Activated CD4-positive, alpha-beta T cell treated with anti-CD3 and anti-CD28 coated beads for 48 hours (primary cell): Measurements from ENCODE around the gene SDK1.
A peak's percentile ranks its signal among the peaks of the same experiment; 100 is the strongest.
"Not testable (repeated sequence)": the region's sequence is repeated elsewhere in the genome, so short reads cannot be mapped to it uniquely, and the experiment has no call there.

Experiments used
- DNase-seq: peaks from one replicate; pipeline ENCODE4 v3.0.0-alpha.2; 2020

The SDK1 gene

DNA sequence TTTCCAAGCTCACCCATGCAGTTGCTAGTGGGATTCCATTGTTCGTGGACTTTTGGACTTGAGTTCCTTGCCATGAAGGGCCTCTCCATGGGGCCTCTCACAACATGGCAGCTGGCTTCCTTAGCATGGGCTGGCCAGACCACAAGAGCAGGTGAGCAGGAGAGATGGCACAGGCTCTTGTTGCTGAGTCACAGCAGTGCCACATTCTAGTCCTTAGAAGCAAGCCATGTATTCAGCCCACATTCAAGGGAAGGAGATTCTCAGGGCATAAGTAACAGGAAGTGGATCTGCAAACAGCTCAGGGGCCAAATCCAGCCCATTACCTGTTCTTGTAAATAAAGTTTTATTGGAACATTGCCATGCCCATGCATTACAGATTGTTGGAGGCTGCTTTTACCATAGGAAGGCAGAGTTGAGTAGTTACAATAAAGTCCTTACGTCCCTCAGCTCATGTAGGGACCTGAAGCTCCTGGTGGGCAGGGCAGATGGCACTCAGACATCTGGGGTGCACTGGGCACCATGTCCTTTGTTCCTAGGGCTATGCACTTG, 899.6 kb downstream of the SDK1 start:
- DNase-seq = no peak

DNA sequence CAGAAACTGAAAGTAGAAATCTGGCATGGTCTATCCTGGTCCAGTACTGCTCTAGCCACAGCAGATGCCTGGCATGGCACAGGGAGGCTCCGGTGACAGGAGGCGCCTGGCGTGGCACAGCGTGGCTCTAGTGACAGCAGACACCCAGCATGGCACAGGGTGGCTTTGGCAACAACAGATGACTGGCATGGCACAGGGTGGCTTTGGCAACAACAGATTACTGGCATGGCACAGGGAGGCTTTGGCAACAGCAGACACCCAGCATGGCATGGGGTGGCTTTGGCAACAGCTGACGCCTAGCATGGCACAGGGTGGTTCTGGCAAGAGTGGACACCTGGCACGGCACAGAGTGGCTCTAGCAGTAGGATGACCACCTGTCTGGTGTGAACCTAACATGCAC, 900.5 kb downstream of the SDK1 start:
- DNase-seq = no peak

- no peak for DNase-seq
Observed at GRCh38 chr7:4202154-4202736, 901.2 kb downstream of the SDK1 start.

- DNase-seq = no peak
Observed at GRCh38 chr7:4202954-4203353, 901.9 kb downstream of the SDK1 start.

- DNase-seq = no peak
Observed at GRCh38 chr7:4203626-4204512, 902.8 kb downstream of the SDK1 start.

- peak; percentile 40 for DNase-seq
Observed at GRCh38 chr7:4204513-4205165, 903.6 kb downstream of the SDK1 start.

DNA sequence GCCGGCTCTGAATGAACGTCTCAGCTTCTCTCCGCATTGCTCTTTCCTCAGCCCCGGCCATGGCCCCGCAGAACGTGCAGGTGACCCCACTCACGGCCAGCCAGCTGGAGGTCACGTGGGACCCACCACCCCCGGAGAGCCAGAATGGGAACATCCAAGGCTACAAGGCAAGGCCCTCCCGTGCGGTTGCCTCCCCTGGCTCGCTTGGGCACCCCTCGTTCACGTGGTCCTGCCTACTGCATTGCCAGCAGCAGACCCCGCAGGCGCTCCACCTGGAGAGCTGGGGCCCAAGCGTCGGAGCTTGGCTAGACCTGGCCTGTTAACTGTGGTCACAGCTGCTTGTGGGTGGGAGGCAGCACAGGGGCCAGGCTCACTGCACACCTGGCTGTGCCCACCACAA, 904.8 kb downstream of the SDK1 start:
- DNase-seq = no peak

- DNase-seq = no peak
Observed at GRCh38 chr7:4207011-4207410, 906.0 kb downstream of the SDK1 start.

DNA sequence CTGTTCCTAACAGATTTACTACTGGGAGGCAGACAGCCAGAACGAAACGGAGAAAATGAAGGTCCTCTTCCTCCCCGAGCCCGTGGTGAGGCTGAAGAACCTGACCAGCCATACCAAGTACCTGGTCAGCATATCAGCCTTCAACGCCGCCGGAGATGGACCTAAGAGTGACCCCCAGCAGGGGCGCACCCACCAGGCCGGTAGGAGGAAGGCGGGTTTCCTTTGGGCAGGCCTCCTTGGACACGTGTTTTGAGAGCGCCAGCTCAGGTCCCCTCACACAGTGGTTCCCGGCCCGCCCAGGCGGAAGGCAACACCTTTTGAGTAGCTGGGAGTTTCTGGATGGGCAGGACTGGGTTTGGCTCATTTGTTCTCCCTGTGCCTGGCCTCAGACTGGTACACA, 907.0 kb downstream of the SDK1 start:
- DNase-seq = no peak

- no peak for DNase-seq
Observed at GRCh38 chr7:4208586-4208985, 907.5 kb downstream of the SDK1 start.

GRCh38 chr7:4209126-4209525, 908.1 kb downstream of the SDK1 start:
- DNase-seq = no peak

GRCh38 chr7:4209966-4210365, 908.9 kb downstream of the SDK1 start:
- DNase-seq = no peak

DNA sequence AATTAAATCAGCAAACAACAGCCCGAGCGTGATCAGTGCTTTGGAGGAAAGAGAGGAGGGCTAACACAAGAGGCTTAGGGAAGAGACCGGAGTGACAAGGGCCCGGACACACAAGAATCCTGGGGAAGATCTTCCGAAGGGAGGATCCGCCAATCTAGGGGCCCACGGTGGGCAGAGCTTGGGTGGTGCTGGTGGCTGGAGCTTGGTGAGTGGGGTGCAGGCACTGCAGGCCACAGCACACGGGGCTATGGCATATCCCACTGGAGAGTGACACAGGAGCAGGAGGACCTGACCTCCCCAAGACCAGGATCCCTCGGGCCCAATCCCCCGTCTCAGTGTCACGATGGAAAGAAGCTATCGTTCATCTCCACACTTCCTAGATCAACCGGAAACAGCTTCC, 909.8 kb downstream of the SDK1 start:
- no peak for DNase-seq

DNA sequence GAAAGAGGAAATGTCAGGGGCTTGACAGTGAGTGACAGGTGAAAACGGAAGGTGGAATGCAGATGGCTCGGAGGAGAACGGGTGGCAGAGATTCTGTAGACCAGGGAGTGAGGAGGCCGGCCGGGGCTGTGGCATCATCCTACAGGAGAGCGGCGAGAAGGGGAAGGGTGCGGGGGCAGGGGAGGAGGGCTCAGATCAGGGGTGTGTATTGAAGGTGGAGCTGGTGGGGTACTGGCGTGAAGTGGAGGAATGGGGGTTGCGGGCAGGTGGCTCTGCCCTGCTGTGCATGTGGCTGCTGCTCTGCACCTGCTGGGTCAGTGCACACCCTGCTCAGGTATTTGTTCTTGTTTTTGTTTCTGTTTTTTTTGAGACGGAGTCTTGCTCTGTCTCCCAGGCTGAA, 910.2 kb downstream of the SDK1 start:
- no peak for DNase-seq

GRCh38 chr7:4212376-4212775, 911.3 kb downstream of the SDK1 start:
- no peak for DNase-seq

DNA sequence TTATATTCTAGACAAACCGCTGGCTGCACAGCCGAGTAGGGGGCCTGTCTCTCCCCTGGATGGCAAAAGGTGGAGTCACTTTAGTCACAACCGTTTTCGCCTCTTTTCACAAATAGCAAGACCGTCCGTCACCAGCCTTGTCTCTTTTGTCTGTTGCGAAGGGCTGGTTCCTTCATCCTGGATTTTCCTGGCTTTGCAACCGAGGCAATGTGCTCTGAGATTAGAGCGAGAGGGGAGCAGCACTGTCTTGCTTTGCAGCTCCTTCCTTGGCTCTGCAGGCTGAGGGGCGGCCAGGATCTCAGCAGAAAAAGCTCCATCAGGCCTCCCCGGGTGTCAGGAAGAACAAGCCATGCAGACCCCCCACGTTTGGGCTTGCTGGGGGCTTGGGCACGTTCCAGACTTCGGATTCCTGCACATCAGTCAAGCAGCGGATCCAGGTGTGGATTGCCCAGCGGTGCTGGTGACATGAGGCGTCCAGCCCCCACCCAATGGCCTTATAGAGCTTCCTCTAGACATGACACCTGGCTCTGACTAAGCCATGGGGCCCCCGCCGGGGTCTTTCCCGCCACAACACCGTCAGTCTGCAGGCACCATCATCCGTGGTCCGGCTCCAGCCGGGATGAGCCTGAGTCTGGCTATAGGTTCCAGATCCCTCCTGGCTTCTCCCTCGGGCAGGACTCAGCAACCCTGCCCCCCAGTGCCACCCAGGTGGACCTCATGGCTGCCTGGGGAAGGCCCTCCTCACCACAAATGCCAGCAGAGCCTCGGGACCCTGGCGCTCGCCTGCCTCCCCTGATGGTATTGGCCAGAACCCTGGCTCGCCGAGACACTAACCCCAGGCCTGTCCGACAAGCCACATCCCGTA, 913.5 kb downstream of the SDK1 start:
- no peak for DNase-seq

- DNase-seq = no peak
Observed at GRCh38 chr7:4215176-4215720, 914.2 kb downstream of the SDK1 start.

- no peak for DNase-seq
Observed at GRCh38 chr7:4216016-4216415, 915.0 kb downstream of the SDK1 start.

DNA sequence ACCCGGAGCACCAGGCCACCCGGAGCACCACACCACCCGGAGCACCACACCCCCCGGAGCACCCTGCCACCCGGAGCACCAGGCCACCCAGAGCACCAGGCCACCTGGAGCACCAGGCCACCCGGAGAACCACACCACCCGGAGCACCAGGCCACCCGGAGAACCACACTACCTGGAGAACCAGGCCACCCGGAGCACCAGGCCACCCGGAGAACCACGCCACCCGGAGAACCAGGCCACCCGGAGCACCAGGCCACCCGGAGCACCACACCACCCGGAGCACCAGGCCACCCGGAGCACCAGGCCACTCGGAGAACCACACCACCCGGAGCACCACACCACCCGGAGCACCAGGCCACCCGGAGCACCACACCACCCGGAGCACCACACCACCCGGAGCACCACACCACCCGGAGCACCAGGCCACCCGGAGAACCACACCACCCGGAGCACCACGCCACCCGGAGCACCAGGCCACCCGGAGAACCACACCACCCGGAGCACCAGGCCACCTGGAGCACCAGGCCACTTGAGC, 916.1 kb downstream of the SDK1 start:
- DNase-seq = not testable (repeated sequence)

DNA sequence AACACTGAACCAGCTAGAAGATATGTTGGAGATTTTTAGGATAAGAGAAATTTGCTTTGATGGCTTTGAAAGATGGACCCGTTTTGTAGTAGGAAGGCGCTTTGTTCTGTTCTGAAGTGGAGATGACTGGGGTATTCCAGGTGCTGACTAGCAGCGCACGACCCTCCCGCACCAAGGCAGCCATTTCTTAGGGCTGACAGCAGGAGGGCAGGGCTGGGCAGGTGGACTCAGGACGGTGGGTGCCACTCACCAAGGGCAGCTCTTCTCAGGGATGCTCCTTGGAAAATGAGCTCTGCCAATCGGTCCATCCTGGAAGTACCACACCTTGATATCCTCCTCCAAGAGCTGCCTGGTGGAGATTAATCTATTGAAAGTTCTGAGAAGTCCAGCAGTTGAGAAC, 917.4 kb downstream of the SDK1 start:
- no peak for DNase-seq

DNA sequence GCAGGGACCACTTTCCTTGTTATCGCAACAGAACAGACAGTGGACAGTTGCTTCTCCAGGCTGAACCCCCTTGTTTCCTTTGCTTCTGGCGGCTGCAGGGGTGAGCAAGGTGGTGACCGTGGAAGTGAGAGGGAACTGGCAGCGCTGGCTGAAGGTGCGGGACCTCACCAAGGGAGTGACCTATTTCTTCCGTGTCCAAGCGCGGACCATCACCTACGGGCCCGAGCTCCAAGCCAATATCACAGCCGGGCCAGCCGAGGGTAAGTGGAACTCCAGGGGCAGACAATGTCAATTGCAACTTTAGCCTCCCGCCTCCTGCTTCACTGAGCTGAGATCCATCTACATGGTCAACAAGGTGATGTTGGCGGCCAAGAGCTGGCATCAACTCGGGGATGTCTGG, 919.0 kb downstream of the SDK1 start:
- DNase-seq = no peak

GRCh38 chr7:4221043-4221442, 920.0 kb downstream of the SDK1 start:
- DNase-seq = no peak
